ENCODE measurements around the gene UXS1. TPM values are rescaled to one million over a fixed set of nuclear protein-coding genes. Genes with fewer than 3 reads are reported as not detected.
"Not testable (repeated sequence)": the region's sequence is repeated elsewhere in the genome, so short reads cannot be mapped to it uniquely, and the experiment has no call there.

The UXS1 gene
- total RNA-seq, result 100 to 1,000 TPM; 186 to 187 TPM
- 100 to 1,000 TPM in 1 of 3 donors, 10 to 100 TPM in 2; 56.4 to 108 (median 74.9) TPM for polyA plus RNA-seq
- total RNA-seq, result 49.1 to 157 (median 81.6) reads per million in 6 experiments

DNA sequence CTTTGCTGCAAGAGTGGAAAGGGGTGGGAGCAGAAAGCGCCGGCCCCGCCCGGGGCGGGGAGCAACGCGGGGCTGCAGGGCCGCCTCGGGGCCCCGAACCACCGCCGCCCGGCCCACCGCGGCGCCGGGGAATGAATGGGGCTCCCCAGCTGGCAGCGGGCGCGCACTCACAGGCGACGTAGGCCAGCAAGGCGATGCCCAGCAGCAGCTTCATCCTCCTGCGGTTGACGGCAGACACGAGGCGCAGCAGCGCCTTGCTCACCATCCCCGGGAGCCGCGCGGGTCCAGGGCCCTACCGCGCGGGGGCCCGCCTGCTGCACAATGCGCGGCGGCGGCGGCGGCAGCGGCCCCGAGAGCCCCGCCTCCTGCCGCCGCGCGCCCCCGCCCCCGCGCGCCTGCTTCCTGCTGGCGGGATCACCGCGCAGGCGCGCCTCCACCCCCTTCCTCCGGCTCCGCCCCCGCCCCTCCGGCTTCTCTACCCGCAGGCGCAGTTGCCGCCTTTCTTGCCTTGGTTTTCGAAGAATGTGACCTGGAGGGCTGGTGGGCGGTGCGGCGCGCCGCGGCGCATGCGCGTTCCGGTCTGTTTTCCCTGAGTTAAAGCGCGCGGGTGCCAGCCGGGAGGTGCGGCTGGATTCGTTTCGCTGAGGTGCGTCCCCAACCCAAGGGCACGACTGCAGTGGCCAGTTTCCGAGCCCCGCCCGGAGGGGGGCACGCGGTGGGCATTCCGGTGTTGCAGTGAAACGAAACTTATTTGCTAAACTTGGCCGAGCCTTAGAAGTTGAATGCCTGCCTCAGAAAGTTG, at the start of gene UXS1:
UXS1 (minus strand) TSS at position 325 of the 802 bp plus-strand sequence; CDS start at position 265, 60 bp downstream.
- peaks cover 0 to 14% (median 0%) of the 10 kb centered on the region in 3 donors for H3K36me3 Mint-ChIP-seq
- no peaks in the 10 kb centered on the region for H3K9me3 Mint-ChIP-seq
- DNase-seq (peak; percentile 94 to 99 (median 98)), ATAC-seq (peak; percentile 79)
- peak within 1 kb of the TSS; percentile 92 to 97 (median 96) for H3K27ac Mint-ChIP-seq
- peaks cover 32 to 53% (median 46%) of the 10 kb centered on the region in 4 donors for H3K4me1 Mint-ChIP-seq
- POLR2A ChIA-PET, result interaction anchor here (1.0 to 2.4 kb wide), 8 partner anchors 20 to 134 kb away, joined by 3 to 71 read pairs (median 6); no protein-coding TSS in a partner anchor
- H3K4me3 Mint-ChIP-seq, result peak within 1 kb of the TSS; percentile 85 to 97 (median 96)
- H3K27me3 Mint-ChIP-seq, result no peaks in the 10 kb centered on the region

DNA sequence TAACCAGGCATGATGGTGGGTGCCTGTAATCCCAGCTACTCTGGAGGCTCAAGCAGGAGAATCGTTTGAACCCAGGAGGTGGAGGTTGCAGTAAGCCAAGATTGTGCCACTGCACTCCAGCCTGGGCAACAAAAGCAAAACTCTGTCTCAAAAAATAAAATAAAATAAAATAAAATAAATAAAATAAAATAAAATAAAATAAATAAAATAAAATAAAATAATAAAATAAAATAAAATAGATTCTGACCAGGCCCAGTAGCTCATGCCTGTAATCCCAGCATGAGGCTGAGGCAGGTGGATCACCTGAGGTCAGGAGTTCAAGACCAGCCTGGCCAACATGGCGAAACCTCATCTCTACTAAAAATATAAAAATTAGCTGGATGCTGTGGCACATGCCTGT, 45.4 kb upstream of the UXS1 start:
- peaks cover 0 to 31% (median 20%) of the 10 kb centered on the region in 3 donors for H3K36me3 Mint-ChIP-seq
- H3K4me1 Mint-ChIP-seq, H3K27me3 Mint-ChIP-seq, H3K27ac Mint-ChIP-seq, H3K4me3 Mint-ChIP-seq, ATAC-seq, DNase-seq, POLR2A ChIA-PET: not testable (repeated sequence)
- peaks cover 8 to 38% (median 26%) of the 10 kb centered on the region in 9 donors for H3K9me3 Mint-ChIP-seq

DNA sequence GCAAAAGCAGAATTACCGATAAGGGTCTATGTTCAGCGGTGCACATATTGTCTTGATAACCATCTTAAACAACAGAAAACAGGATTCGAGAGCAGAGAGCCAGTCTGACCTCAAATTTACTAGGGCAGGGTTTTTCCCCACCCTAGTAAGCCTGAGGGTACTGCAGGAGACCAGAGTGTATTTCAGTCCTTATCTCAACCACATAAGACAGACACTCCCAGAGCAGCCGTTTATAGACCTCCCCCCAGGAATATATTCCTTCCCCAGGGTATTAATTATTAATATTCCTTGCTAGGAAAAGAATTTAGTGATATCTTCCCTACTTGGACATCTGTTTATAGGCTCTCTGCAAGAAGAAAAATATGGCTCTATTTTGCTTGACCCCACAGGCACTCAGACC, 41.3 kb upstream of the UXS1 start:
- DNase-seq, H3K27ac Mint-ChIP-seq, H3K27me3 Mint-ChIP-seq, H3K4me3 Mint-ChIP-seq, ATAC-seq, H3K4me1 Mint-ChIP-seq: not testable (repeated sequence)
- POLR2A ChIA-PET, result interaction anchor here (1.0 kb wide), 1 partner anchor 61 kb away, joined by 5 read pairs; no protein-coding TSS in a partner anchor
- Mint-ChIP-seq H3K9me3 (peaks cover 10 to 48% (median 33%) of the 10 kb centered on the region in 9 donors), H3K36me3 (peaks cover 0 to 39% (median 24%) of the 10 kb centered on the region in 3 donors)

DNA sequence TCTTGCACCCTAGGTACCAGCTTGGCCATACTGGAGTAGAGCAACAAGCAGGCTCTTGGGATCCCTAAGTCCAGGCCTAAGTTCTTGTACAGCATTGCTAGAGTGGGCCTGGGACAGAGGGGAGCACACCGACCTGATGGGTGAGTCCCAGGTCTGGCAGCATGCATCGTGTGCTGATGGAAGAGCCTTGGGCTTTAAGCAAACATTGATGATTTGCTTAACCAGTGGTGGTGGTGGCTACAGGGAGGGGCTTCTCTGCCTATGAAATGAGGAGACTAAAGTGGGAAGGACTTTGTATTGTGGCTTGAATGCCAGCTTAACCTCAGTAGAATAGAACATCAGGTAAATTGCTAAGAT, 39.2 kb upstream of the UXS1 start:
- POLR2A ChIA-PET, result no interaction called here
- Mint-ChIP-seq H3K36me3 (peaks cover 0 to 39% (median 24%) of the 10 kb centered on the region in 3 donors), H3K4me3 (no peak overlapping the region), H3K4me1 (peaks cover 0 to 4% (median 0%) of the 10 kb centered on the region in 4 donors), H3K9me3 (peaks cover 10 to 44% (median 33%) of the 10 kb centered on the region in 9 donors), H3K27ac (no peak overlapping the region), H3K27me3 (peaks cover 0 to 2% (median 0%) of the 10 kb centered on the region in 5 donors)
- ATAC-seq (no peak), DNase-seq (no peak)

DNA sequence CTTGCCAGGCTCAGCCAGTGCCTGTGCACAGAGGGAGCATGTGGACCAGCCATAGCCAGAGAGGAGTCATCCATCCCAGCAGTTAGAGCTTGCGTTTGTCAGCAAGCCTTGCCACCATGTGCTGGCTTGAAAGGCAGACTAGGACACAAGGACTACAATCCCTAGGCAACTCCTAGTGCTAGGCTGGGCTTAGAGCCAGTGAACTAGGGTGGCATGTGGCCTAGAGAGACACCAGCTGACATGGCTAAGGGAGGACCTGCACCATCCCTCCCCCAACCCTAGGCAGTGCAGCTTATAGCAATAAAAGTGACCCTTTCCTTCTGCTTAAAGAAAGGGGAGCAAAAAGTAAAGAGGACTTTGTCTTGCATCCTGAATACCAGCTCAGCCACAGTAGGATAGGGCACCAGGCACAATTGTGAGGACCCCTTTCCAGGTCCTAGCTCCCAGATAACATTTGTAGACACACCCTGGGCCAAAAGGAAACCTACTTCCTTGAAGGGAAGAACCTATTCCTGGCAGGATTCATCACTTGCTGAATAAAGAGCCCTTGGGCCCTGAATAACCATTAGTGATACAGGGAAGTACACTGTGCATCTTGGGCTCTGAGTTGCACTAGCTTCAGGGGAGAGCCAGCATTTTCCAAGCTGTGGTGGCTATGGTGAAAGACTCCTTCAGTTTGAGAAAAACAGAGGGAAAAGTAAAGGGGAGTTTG, 38.7 kb upstream of the UXS1 start:
- DNase-seq, result no peak
- Mint-ChIP-seq H3K4me1 (peaks cover 0 to 4% (median 0%) of the 10 kb centered on the region in 4 donors), H3K4me3 (no peak overlapping the region), H3K36me3 (peaks cover 0 to 39% (median 24%) of the 10 kb centered on the region in 3 donors), H3K27ac (no peak overlapping the region), H3K27me3 (peaks cover 0 to 2% (median 0%) of the 10 kb centered on the region in 5 donors), H3K9me3 (peaks cover 10 to 44% (median 33%) of the 10 kb centered on the region in 9 donors)
- POLR2A ChIA-PET, result no interaction called here
- no peak for ATAC-seq

DNA sequence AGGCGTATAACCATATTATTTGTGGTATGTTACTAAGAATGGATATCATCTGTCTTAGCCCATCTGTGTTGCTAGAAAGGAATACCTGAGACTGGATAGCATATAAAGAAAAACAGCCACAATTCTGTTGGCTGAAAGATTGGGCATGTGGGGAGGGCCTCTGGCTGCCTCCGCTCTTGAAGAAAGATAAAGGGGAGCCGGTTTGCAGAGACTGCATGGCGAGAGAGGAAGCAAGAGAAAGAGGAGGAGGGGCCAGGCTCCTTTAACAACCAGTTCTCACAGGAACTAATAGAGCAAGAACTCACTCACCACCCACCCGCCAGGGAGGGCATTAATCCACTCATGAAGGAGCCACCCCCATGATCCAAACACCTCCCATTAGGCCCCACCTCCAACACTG, 29.2 kb upstream of the UXS1 start:
- H3K9me3 Mint-ChIP-seq, result no peaks in the 10 kb centered on the region
- no peak overlapping the region for H3K4me3 Mint-ChIP-seq
- H3K4me1 Mint-ChIP-seq, result peaks cover 0 to 2% (median 0%) of the 10 kb centered on the region in 4 donors
- H3K36me3 Mint-ChIP-seq, result no peaks in the 10 kb centered on the region
- ATAC-seq (no peak), DNase-seq (no peak)
- H3K27ac Mint-ChIP-seq, result no peak overlapping the region
- H3K27me3 Mint-ChIP-seq, result no peaks in the 10 kb centered on the region
- POLR2A ChIA-PET, result no interaction called here

DNA sequence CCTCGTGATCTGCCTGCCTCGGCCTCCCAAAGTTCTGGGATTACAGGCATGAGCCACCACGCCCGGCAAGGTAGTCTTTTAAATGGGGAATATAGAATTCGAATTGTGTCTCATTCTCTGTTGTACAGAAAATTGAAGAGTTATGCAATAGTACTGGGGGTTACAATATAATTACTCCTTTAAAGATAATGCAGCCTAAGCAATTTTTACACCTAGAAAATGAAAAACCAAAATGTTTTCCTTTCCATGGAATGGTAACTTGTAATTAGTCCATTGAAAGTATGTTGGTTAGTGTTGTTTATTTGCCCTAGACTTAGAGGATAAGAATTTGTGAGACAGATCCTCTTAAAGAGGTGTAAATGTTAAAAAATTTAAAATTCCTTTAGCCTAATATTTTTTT, 28.0 kb upstream of the UXS1 start:
- H3K9me3 Mint-ChIP-seq, H3K4me1 Mint-ChIP-seq, H3K36me3 Mint-ChIP-seq, H3K4me3 Mint-ChIP-seq, H3K27me3 Mint-ChIP-seq, ATAC-seq, H3K27ac Mint-ChIP-seq, DNase-seq: not testable (repeated sequence)
- POLR2A ChIA-PET, result interaction anchor here (0.7 kb wide), 1 partner anchor 631 kb away, joined by 5 read pairs; no protein-coding TSS in a partner anchor

DNA sequence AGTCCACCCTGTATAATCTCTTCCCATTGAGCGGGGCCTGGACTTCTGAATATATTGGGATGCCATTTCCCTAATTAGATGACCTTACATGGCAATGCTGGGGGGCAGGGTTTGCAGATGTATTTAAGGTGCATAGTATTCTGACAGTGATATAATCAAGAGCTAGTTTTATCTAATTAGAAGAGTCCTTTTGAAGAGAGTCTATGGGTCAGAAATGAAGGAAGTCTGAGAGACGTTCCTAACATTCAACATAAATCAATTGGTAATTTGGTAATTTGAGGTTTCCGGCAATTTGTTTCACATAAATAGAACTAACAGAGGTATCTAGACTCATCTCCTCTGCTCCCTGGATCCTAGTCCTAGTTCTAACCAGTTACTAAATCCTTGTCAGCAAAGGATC, 25.7 kb upstream of the UXS1 start:
- DNase-seq (no peak), ATAC-seq (no peak)
- H3K36me3 Mint-ChIP-seq, result peaks cover 0 to 2% (median 0%) of the 10 kb centered on the region in 3 donors
- POLR2A ChIA-PET, result no interaction called here
- peaks cover 0 to 9% (median 7%) of the 10 kb centered on the region in 4 donors for H3K4me1 Mint-ChIP-seq
- H3K27me3 Mint-ChIP-seq, result no peaks in the 10 kb centered on the region
- H3K9me3 Mint-ChIP-seq, result peaks cover 0 to 5% (median 0%) of the 10 kb centered on the region in 9 donors
- H3K27ac Mint-ChIP-seq, result no peak overlapping the region
- H3K4me3 Mint-ChIP-seq, result no peak overlapping the region

DNA sequence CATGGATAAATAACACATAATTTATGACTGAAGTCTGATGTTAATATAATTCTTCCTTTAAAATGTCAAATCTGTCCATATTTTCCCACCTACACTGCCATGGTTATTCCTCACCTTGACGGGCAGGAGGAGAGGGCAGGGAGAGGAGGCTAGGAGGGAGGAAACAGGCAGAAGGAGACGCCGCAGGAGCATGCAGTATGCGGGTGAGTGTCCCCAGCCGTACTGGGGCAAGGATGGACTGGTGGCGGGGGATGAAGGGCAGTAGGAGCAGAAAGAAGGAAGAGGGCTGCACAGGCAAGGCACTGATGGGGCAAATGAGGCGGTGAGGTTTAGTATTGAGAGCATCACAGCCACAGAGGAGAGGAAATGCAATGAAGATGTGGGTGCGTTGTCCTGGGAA, 25.1 kb upstream of the UXS1 start:
- DNase-seq, H3K4me1 Mint-ChIP-seq, POLR2A ChIA-PET, H3K9me3 Mint-ChIP-seq, H3K4me3 Mint-ChIP-seq, H3K27me3 Mint-ChIP-seq, H3K36me3 Mint-ChIP-seq, ATAC-seq: not testable (repeated sequence)
- H3K27ac Mint-ChIP-seq, result peak overlapping the region in 1 of 10 donors; percentile 53

DNA sequence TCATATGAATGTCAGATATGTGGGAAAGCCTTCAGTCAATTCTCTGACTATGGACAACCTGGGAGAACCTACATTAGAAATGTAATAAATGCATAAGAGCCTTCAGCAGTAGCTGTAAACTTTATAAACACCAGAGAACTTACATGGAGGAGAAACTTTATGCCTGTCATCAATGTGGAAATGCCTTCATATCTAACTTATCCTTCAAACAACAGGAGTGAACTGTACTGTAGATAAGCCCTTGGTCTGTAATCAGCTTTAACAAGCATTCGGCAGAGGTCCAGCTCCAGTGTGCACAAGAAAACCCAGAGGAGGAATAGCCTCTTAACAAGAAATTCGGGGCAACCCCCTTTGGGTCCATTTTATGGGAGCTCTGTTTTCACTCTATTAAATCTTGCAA, 14.8 kb upstream of the UXS1 start:
- Mint-ChIP-seq H3K27ac (peak overlapping the region in 1 of 10 donors; percentile 2), H3K36me3 (peaks cover 0 to 13% (median 5%) of the 10 kb centered on the region in 3 donors), H3K4me3 (no peak overlapping the region), H3K27me3 (peaks cover 0 to 3% (median 0%) of the 10 kb centered on the region in 5 donors), H3K4me1 (peaks cover 2 to 13% (median 6%) of the 10 kb centered on the region in 4 donors), H3K9me3 (peaks cover 0 to 16% (median 6%) of the 10 kb centered on the region in 9 donors)
- POLR2A ChIA-PET, result interaction anchor here (0.7 kb wide), 1 partner anchor 300 kb away, joined by 3 read pairs; no protein-coding TSS in a partner anchor
- ATAC-seq, result no peak
- DNase-seq, result no peak

DNA sequence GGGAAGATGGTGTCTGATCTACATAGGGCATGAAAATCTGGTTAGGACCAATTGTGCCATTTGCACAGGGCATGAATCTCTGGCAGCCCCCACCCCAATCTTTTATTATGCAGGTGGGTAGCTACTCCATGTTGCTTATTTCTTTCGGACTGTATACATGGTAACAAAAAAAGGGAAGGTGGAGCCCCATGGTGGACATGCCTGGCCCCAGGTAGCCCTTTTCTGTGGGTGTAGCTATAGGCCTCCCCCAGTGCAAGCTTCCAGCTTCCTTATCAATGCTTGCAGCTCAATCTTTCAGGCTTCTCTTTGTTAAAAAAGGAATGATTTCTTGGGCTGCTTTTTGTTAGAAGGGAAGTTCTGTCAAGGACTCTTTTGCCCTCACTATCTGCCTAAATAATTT, 14.3 kb upstream of the UXS1 start:
- no peak overlapping the region for H3K27ac Mint-ChIP-seq
- ATAC-seq, result no peak
- POLR2A ChIA-PET, result interaction anchor here (0.7 kb wide), 1 partner anchor 299 kb away, joined by 3 read pairs; no protein-coding TSS in a partner anchor

DNA sequence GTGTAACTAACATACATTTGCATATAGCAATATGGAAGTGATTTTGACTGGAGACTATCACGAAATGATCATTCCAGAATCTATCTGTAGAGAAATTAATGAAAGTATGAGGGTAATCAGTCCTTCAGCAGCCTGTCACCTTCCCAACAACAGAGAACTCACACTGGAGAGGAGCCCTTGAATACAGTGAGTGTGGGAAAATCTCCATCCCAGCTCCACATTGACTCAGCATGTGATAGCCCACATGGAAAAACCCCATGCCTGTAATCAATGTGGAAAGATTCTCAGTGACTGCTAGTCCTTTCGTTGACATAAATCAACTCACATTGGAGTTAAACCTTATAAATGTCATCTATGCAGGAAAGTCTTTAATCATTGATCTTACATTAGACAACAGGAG, 13.1 kb upstream of the UXS1 start:
- ATAC-seq (no peak), DNase-seq (no peak)
- POLR2A ChIA-PET, result no interaction called here
- Mint-ChIP-seq H3K4me3 (no peak overlapping the region), H3K4me1 (peaks cover 2 to 13% (median 6%) of the 10 kb centered on the region in 4 donors), H3K36me3 (peaks cover 0 to 13% (median 5%) of the 10 kb centered on the region in 3 donors), H3K9me3 (peaks cover 0 to 16% (median 6%) of the 10 kb centered on the region in 9 donors), H3K27me3 (peaks cover 0 to 3% (median 0%) of the 10 kb centered on the region in 5 donors), H3K27ac (no peak overlapping the region)

More for the DNA sequence above, 14.3 kb upstream of the UXS1 start:
- Mint-ChIP-seq H3K9me3 (peaks cover 0 to 16% (median 6%) of the 10 kb centered on the region in 9 donors), H3K4me1 (peaks cover 2 to 13% (median 6%) of the 10 kb centered on the region in 4 donors), H3K4me3 (no peak overlapping the region), H3K36me3 (peaks cover 0 to 13% (median 5%) of the 10 kb centered on the region in 3 donors), H3K27me3 (peaks cover 0 to 3% (median 0%) of the 10 kb centered on the region in 5 donors)
- DNase-seq, result no peak

Data from naive thymus-derived CD8-positive, alpha-beta T cell (primary cell).